ENCODE data around the gene PDGFD.

DNA sequence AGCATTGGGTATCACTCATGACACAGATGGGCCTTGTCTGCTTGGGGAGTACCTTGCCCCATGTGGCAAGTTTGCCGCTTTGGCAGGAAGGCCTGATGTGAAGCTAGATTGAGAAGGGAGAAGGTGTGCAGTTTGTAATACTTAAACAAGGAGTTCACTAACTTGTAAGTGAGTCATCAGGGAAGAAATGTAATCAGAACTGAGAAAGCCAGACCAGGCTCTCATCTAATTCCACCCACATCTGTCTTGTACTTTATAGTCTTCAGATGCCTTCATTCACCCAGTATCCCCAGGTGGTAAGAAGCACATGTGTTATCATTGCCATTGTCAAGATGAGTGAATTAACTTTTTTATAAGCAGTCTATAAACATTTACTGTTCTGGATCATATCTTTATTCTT lies 243.5 kb downstream of the PDGFD start:
- TF ChIP-seq, protein P1, sequence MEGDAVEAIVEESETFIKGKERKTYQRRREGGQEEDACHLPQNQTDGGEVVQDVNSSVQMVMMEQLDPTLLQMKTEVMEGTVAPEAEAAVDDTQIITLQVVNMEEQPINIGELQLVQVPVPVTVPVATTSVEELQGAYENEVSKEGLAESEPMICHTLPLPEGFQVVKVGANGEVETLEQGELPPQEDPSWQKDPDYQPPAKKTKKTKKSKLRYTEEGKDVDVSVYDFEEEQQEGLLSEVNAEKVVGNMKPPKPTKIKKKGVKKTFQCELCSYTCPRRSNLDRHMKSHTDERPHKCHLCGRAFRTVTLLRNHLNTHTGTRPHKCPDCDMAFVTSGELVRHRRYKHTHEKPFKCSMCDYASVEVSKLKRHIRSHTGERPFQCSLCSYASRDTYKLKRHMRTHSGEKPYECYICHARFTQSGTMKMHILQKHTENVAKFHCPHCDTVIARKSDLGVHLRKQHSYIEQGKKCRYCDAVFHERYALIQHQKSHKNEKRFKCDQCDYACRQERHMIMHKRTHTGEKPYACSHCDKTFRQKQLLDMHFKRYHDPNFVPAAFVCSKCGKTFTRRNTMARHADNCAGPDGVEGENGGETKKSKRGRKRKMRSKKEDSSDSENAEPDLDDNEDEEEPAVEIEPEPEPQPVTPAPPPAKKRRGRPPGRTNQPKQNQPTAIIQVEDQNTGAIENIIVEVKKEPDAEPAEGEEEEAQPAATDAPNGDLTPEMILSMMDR (conservative IDR thresholded peaks at IDR 0.05 in 1 of 2, IDR thresholded peaks at IDR 0.05 in 1 of 2; ENCODE audit: low read depth in 1 of 2, low read length in 2 of 2): no peak
- TF ChIP-seq EZH2 (IDR thresholded peaks at IDR 0.05; ENCODE audit: low read length, missing control alignments): no peak
